Subcutaneous adipose tissue (tissue), 4 donors: ENCODE results near the gene LRRK2. TPM values are rescaled to one million over a fixed set of nuclear protein-coding genes. Genes with fewer than 3 reads are reported as not detected.

Source experiments
- CTCF ChIP-seq: fragments of 450-650 bp; IDR thresholded peaks from one replicate; pipeline ENCODE4 v1.5.1; 2016; ENCODE audit warnings: low read depth, mild to moderate bottlenecking, control low read depth, antibody characterized with exemption, moderate library complexity
- total RNA-seq, 4 donors: library from RNA; depleted of rRNA; stranded (reverse); fragments of >200 nt; gene quantifications; one replicate each; pipeline ENCODE4 v1.1.0, GENCODE V29; 2016

LRRK2 gene
- total RNA-seq, 4 donors from 2014 or later, result 17.7 to 57.3 (median 31.0) TPM

DNA sequence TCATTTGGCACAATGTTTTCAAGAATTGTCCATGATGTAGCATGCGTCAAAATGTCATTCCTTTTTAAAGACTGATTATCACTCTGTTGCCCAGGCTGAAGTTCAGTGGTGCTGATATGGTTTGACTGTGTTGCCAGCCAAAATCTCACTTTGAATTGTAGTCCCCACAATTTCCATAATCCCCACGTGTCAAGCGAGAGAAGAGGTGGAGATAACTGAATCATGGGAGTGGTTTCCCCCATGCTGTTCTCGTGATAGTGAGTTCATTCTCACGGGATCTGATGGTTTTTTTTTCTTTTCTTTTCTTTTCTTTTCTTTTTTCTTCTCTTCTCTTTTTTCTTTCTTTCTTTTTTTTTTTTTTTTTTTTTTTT lies 21.8 kb upstream of the LRRK2 start:
- no peak for TF ChIP-seq CTCF

- TF ChIP-seq CTCF, result no peak
These were observed 20.5 kb upstream of the LRRK2 start for GRCh38 chr12:40204337-40204736.

DNA sequence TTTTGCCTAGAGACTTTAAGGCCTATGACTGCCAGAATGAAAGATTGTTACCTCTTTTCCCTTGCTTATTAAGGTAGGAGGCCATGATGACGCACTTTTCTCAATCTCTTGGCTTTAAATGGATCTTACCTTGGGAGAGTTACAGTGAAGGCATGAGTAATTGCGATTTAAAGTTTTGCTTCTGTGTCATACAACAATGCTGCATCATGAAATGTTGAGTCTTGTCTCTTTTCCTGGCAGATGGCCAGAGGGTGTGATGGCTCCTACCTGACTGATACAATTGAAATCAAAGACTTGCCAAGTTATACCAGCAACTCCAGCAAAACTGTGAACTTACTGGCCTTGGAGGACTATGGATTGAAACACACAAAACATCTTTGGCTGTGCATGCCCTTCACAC lies 17.2 kb upstream of the LRRK2 start:
- no peak for TF ChIP-seq CTCF

GRCh38 chr12:40208707-40209446 lies 15.9 kb upstream of the LRRK2 start:
- TF ChIP-seq CTCF, result no peak

- no peak for TF ChIP-seq CTCF
These were observed 14.9 kb upstream of the LRRK2 start for GRCh38 chr12:40209886-40210285.

DNA sequence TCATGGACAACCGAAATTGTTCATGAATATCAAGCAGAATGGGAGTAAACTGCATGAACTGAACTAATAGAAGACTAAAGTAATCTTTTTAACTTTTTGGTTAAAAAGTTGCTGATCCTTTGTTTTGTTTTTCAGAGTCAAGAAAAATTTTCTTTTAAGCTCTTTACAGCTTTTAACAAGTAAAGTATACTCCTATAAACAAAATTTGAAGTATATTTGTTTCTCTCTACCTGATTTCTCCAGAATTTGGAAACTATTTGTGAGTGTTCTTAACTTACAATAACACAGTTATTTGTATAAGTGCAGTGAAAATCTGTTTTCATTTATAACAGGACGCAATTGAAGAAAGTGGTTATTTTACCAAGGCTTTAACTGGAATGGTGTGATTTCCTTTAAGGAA lies 12.2 kb upstream of the LRRK2 start:
- no peak for TF ChIP-seq CTCF

DNA sequence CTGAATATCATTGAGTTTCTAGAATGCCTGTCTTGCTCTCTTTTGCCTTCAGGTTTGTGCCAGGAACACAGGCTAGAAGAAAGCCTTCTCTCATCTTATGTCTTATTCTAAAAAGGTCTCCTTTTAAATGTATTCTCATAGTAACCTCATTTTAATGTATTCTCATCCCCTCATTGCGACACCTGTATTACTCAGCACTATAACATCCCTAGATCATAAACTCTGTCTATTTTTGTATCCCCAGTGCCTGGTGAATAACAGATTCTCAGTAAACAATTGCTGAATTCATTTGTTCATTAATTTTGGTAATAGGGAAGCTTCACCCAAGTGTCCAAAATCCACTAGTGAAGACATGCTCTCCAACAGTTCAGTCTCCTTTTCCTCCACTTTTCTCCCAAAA lies 8.8 kb upstream of the LRRK2 start:
- no peak for TF ChIP-seq CTCF
